SU-DHL-6 (cell line): ENCODE data around the gene NOS1.

Source experiments
- H2AFZ ChIP-seq: fragments of 200-600 bp; sonication (generic); 2 replicates; pipeline ENCODE4 v1.6.1; 2014; ENCODE audit warnings: low read depth, mild to moderate bottlenecking, moderate library complexity, mixed read lengths, antibody characterized with exemption, low read length; ENCODE audit not compliant: severe bottlenecking
- H3F3A ChIP-seq: fragments of 200-600 bp; shearing (Covaris generic); 2 replicates; pipeline ENCODE4 v1.6.0; 2016; ENCODE audit warnings: antibody characterized with exemption, mild to moderate bottlenecking; ENCODE audit not compliant: insufficient read depth
- H3K27ac ChIP-seq: fragments of 200-600 bp; sonication (generic); 2 replicates; pipeline ENCODE4 v1.5.1; 2016; ENCODE audit warnings: low read depth, mild to moderate bottlenecking, low read length, moderate library complexity, mixed read lengths
- H3K27me3 ChIP-seq: fragments of 200-600 bp; sonication (generic), shearing (Covaris generic); 2 replicates; pipeline ENCODE4 v1.6.0; 2014; ENCODE audit warnings: mild to moderate bottlenecking, low read length
- H3K36me3 ChIP-seq: fragments of 200-600 bp; sonication (generic); 2 replicates; pipeline ENCODE4 v1.6.1; 2014; ENCODE audit warnings: mild to moderate bottlenecking, low read length, mixed read lengths
- H3K4me2 ChIP-seq: fragments of 300-600, 200-600 bp; shearing (Covaris generic), sonication (generic); 2 replicates; pipeline ENCODE4 v1.6.0; 2014; ENCODE audit warnings: low read length, low read depth, mild to moderate bottlenecking; ENCODE audit not compliant: poor library complexity, severe bottlenecking
- H3K4me3 ChIP-seq: fragments of 200-600 bp; sonication (generic); 2 replicates; pipeline ENCODE4 v1.5.1; 2014; ENCODE audit warnings: antibody characterized with exemption, low read length, mild to moderate bottlenecking, mixed read lengths; ENCODE audit not compliant: insufficient read depth, poor library complexity, severe bottlenecking
- H3K79me2 ChIP-seq: fragments of 200-600 bp; sonication (generic); 2 replicates; pipeline ENCODE4 v1.6.1; 2014; ENCODE audit warnings: mild to moderate bottlenecking, low read length, moderate library complexity; ENCODE audit not compliant: insufficient read depth
- H3K9ac ChIP-seq: fragments of 200-600 bp; sonication (generic); 2 replicates; pipeline ENCODE4 v1.7.0; 2014; ENCODE audit warnings: mild to moderate bottlenecking, low read length
- H3K9me2 ChIP-seq: fragments of 200-600 bp; sonication (generic); replicated peaks from 2 replicates; pipeline ENCODE4 v1.6.1; 2014; ENCODE audit warnings: low read length; ENCODE audit not compliant: insufficient read depth
- H3K9me3 ChIP-seq: fragments of 200-600 bp; sonication (generic); 2 replicates; pipeline ENCODE4 v1.6.1; 2014; ENCODE audit warnings: low read length, mixed read lengths; ENCODE audit not compliant: insufficient read depth
- H4K20me1 ChIP-seq: fragments of 200-600 bp; sonication (generic); 2 replicates; pipeline ENCODE4 v1.6.1; 2014; ENCODE audit warnings: low read depth, mild to moderate bottlenecking, antibody characterized with exemption, low read length, moderate library complexity, mixed read lengths
- CTCF ChIP-seq: fragments of 200-600 bp; sonication (generic); IDR thresholded peaks from one replicate; pipeline ENCODE4 v1.5.1; 2017; ENCODE audit warnings: antibody characterized with exemption, mild to moderate bottlenecking, low read length, moderate library complexity; ENCODE audit not compliant: insufficient read depth, poor library complexity, severe bottlenecking
- EZH2phosphoT487 ChIP-seq: fragments of 200-600 bp; sonication (generic), shearing (Covaris generic); conservative IDR thresholded peaks from 2 replicates; pipeline ENCODE4 v1.6.1; 2018; ENCODE audit warnings: mild to moderate bottlenecking, antibody characterized with exemption, low read length, moderate library complexity, mixed read lengths

NOS1 gene

DNA sequence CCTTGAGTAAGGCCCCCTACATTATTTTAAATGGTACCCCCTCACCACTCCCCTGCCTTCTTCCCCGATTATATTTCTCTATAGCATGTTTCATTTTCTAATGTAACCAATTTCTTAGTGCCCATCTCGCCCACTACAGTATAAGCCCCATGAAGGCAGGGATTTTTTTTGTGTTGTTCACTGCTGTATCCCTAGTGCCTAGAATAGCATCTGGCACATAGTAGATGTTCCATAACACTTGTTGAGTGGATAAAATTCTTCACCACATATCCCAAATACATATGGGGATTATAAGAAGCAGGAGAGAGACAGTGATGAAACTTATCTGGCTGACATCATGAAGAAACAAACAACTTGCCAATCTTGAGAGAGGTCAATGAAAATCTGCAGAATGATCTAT, 182.7 kb downstream of the NOS1 start:
- Histone ChIP-seq H3K9me2 (no peaks in the 10 kb centered on the region), H3K9me3 (peaks cover 9% of the 10 kb centered on the region; the same call in 1 of the 2 replicates), H3K27me3 (no peaks in the 10 kb centered on the region), H3F3A (no peaks in the 10 kb centered on the region), H3K4me2 (no peak overlapping the region), H3K4me3 (no peak overlapping the region), H4K20me1 (no peaks in the 10 kb centered on the region), H2AFZ (no peak overlapping the region), H3K79me2 (no peaks in the 10 kb centered on the region), H3K9ac (no peak overlapping the region), H3K27ac (no peak overlapping the region), H3K36me3 (peaks cover 58% of the 10 kb centered on the region)
- TF ChIP-seq EZH2phosphoT487, result no peak
- no peak for TF ChIP-seq CTCF

DNA sequence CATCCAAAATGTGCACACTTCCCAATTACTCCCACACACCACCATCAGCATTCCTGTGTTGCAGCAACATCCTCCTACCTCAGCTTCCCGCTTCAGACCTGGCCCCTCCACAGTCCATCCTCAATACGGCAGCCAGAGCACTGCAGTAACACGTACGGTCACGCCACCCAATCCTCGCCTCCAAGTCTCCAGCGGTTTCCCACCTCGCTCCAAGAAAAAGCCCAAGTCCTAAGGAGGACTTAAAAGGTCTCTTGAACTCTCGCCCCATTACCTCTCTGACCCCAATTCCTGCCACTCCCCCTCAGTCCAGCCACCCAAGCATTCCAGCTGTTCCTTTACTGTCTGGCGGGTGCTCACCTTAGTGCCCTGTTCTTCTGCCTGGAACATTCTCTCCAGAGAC, 183.1 kb downstream of the NOS1 start:
- no peaks in the 10 kb centered on the region for H3F3A ChIP-seq
- no peaks in the 10 kb centered on the region for H3K79me2 ChIP-seq
- no peaks in the 10 kb centered on the region for H3K9me2 ChIP-seq
- no peaks in the 10 kb centered on the region for H3K27me3 ChIP-seq
- TF ChIP-seq CTCF (no peak), EZH2phosphoT487 (no peak)
- H3K4me3 ChIP-seq, result no peak overlapping the region
- no peaks in the 10 kb centered on the region for H4K20me1 ChIP-seq
- no peak overlapping the region for H3K27ac ChIP-seq
- no peak overlapping the region for H2AFZ ChIP-seq
- H3K36me3 ChIP-seq, result peaks cover 57% of the 10 kb centered on the region
- peaks cover 9% of the 10 kb centered on the region; the same call in 1 of the 2 replicates for H3K9me3 ChIP-seq
- no peak overlapping the region for H3K9ac ChIP-seq
- H3K4me2 ChIP-seq, result no peak overlapping the region

GRCh38 chr12:117172168-117172567, 189.3 kb downstream of the NOS1 start:
- Histone ChIP-seq H3K9ac (no peak overlapping the region), H3F3A (no peaks in the 10 kb centered on the region), H3K36me3 (peaks cover 34% of the 10 kb centered on the region), H3K27ac (no peak overlapping the region), H2AFZ (no peak overlapping the region), H3K9me2 (no peaks in the 10 kb centered on the region), H3K27me3 (no peaks in the 10 kb centered on the region), H3K9me3 (no peaks in the 10 kb centered on the region), H3K4me2 (no peak overlapping the region), H4K20me1 (no peaks in the 10 kb centered on the region), H3K4me3 (no peak overlapping the region), H3K79me2 (no peaks in the 10 kb centered on the region)
- TF ChIP-seq CTCF, result no peak
- TF ChIP-seq EZH2phosphoT487, result no peak

DNA sequence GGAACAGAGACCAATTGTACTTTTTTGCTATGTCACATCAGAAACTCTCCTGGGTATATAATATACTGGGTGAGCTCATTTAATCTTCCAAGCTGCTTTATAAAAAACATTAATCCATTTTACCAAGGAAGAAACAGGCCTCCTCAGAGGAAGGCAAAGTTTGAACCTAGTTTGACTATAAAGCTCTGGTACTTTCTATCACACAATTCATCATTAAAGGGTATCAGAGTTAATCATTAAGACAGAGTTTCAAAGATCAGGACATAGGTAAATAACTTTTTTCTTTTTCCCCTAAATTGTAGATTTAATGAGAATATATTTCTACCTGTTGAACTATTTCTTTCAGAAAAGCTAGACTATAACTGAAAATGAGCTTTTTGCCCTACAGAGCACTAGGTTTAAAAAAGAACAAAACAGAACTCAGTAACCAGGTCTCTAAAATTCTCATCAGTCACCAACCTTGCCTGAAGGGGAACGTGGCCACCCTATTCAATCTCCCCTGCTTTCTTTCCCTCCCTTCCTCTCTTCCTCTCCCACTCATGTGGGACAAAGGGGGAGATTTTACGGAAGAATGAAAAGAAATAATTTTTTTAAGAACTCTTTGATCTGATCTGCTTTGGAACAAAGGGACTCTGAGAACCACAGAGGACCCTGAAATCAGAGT, 189.8 kb downstream of the NOS1 start:
- TF ChIP-seq CTCF (no peak), EZH2phosphoT487 (no peak)
- no peak overlapping the region for H3K27ac ChIP-seq
- H3K4me2 ChIP-seq, result no peak overlapping the region
- no peak overlapping the region for H3K4me3 ChIP-seq
- no peaks in the 10 kb centered on the region for H3K27me3 ChIP-seq
- no peaks in the 10 kb centered on the region for H3K9me2 ChIP-seq
- H3K9me3 ChIP-seq, result no peaks in the 10 kb centered on the region
- H3K36me3 ChIP-seq, result peaks cover 31% of the 10 kb centered on the region
- H3F3A ChIP-seq, result no peaks in the 10 kb centered on the region
- H2AFZ ChIP-seq, result no peak overlapping the region
- H3K9ac ChIP-seq, result no peak overlapping the region
- no peaks in the 10 kb centered on the region for H3K79me2 ChIP-seq
- H4K20me1 ChIP-seq, result no peaks in the 10 kb centered on the region
